Measurements from ENCODE around the gene AHRR. TPM values are rescaled to one million over a fixed set of nuclear protein-coding genes. Genes with fewer than 3 reads are reported as not detected.
"Not testable (repeated sequence)": the region's sequence is repeated elsewhere in the genome, so short reads cannot be mapped to it uniquely, and the experiment has no call there.

The AHRR gene
- total RNA-seq, 1 donor from 2014 or later = 6.1 TPM

DNA sequence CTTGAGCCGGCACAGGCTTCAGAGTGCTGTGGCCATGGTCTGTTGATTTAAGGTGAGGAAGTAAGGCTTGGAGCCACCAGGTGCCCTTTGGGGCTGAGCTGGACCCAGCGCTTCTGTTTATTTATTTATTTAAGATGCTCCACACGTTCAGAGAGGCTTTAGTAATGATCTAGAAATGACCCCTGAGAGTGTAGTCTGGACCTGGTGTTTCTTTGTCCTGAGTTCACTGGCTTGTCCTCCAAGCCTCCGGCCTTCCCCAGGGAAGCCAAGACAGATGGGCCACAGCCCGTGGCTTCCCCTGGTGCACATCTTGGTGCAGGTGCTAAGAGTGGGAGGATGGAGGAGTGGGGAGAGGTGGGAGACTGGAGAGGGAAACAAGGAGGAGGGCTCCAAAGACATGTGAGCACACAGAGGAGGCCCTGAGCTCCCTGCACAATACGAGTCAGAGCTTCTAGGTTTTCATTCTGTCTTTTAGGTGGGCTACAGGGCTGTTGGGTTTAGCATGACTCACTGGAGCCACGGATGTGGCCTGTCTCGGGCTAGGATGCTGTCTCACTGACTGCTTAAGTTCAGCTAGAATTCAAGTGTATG, 56.9 kb downstream of the AHRR start:
- H3K27ac Mint-ChIP-seq = no peak overlapping the region
- TF ChIP-seq CTCF (IDR thresholded peaks at IDR 0.05) = no peak
- H3K9me3 Mint-ChIP-seq = peaks cover 2% of the 10 kb centered on the region
- H3K36me3 Mint-ChIP-seq (ENCODE audit: low read depth) = no peaks in the 10 kb centered on the region
- H3K4me3 Mint-ChIP-seq = no peak overlapping the region
- DNase-seq (no peak), ATAC-seq (ENCODE audit: low read depth) (no peak)
- CTCF ChIA-PET = no interaction called here
- POLR2A ChIA-PET = interaction anchor here (1.3 kb wide), 1 partner anchor 21 kb away, joined by 4 read pairs; no protein-coding TSS in a partner anchor
- peaks cover 22% of the 10 kb centered on the region for H3K27me3 Mint-ChIP-seq
- intact Hi-C loops (cut with micrococcal nuclease) = no loop called here
- H3K4me1 Mint-ChIP-seq = peaks cover 3% of the 10 kb centered on the region

GRCh38 chr5:378976-379742, 57.6 kb downstream of the AHRR start:
- no peak for DNase-seq
- no peak for TF ChIP-seq CTCF (IDR thresholded peaks at IDR 0.05)
- ChIA-PET POLR2A (interaction anchor here (1.3 kb wide), 1 partner anchor 20 kb away, joined by 4 read pairs; no protein-coding TSS in a partner anchor), CTCF (interaction anchor here (0.6 kb wide), 1 partner anchor 124 kb away, joined by 4 read pairs; no protein-coding TSS in a partner anchor)
- Mint-ChIP-seq H3K4me1 (peaks cover 3% of the 10 kb centered on the region), H3K9me3 (peaks cover 2% of the 10 kb centered on the region), H3K36me3 (ENCODE audit: low read depth) (no peaks in the 10 kb centered on the region), H3K27ac (no peak overlapping the region), H3K4me3 (no peak overlapping the region), H3K27me3 (peaks cover 22% of the 10 kb centered on the region)
- no peak for ATAC-seq (ENCODE audit: low read depth)
- intact Hi-C loops (cut with micrococcal nuclease) = no loop called here

- H3K4me1 Mint-ChIP-seq = no peaks in the 10 kb centered on the region
- peaks cover 19% of the 10 kb centered on the region for H3K27me3 Mint-ChIP-seq
- POLR2A ChIA-PET = no interaction called here
- TF ChIP-seq CTCF (IDR thresholded peaks at IDR 0.05) = no peak
- CTCF ChIA-PET = no interaction called here
- intact Hi-C loops (cut with micrococcal nuclease) = no loop called here
- H3K36me3 Mint-ChIP-seq (ENCODE audit: low read depth) = peaks cover 3% of the 10 kb centered on the region
- no peak overlapping the region for H3K27ac Mint-ChIP-seq
- H3K9me3 Mint-ChIP-seq = peaks cover 9% of the 10 kb centered on the region
- ATAC-seq (ENCODE audit: low read depth) (no peak), DNase-seq (no peak)
- no peak overlapping the region for H3K4me3 Mint-ChIP-seq
Measured at GRCh38 chr5:380701-381309, 59.3 kb downstream of the AHRR start.

GRCh38 chr5:383066-383465, 61.6 kb downstream of the AHRR start:
- TF ChIP-seq CTCF (IDR thresholded peaks at IDR 0.05) = no peak
- intact Hi-C loops (cut with micrococcal nuclease) = no loop called here
- Mint-ChIP-seq H3K36me3 (ENCODE audit: low read depth) (peaks cover 5% of the 10 kb centered on the region), H3K4me1 (no peaks in the 10 kb centered on the region), H3K9me3 (peaks cover 16% of the 10 kb centered on the region), H3K27ac (no peak overlapping the region), H3K27me3 (peaks cover 24% of the 10 kb centered on the region), H3K4me3 (no peak overlapping the region)
- ChIA-PET POLR2A (no interaction called here), CTCF (no interaction called here)
- DNase-seq (no peak), ATAC-seq (ENCODE audit: low read depth) (no peak)

DNA sequence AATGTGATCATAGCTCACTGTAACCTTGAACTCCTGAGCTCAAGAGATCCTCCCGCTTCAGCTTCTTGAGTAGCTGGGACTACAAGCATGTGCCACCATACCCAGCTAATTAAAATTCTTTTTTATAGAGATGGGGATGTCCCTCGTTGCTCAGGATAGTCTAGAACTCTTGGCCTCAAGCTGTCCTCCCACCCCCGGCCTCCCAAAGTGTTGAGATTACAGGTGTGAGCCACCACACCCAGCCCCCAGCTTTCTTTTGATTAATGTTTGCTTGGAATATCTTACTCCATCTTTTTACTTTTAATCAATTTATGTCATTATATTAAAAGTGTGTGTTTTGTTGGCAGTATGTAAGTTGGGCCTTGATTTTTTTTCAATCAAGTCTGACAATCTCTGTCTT, 62.1 kb downstream of the AHRR start:
- Mint-ChIP-seq H3K4me1 (no peaks in the 10 kb centered on the region), H3K27ac (no peak overlapping the region), H3K36me3 (ENCODE audit: low read depth) (peaks cover 5% of the 10 kb centered on the region), H3K9me3 (peaks cover 16% of the 10 kb centered on the region), H3K27me3 (peaks cover 26% of the 10 kb centered on the region), H3K4me3 (no peak overlapping the region)
- DNase-seq (no peak), ATAC-seq (ENCODE audit: low read depth) (no peak)
- ChIA-PET POLR2A (no interaction called here), CTCF (no interaction called here)
- intact Hi-C loops (cut with micrococcal nuclease) = no loop called here
- TF ChIP-seq CTCF (IDR thresholded peaks at IDR 0.05) = no peak

DNA sequence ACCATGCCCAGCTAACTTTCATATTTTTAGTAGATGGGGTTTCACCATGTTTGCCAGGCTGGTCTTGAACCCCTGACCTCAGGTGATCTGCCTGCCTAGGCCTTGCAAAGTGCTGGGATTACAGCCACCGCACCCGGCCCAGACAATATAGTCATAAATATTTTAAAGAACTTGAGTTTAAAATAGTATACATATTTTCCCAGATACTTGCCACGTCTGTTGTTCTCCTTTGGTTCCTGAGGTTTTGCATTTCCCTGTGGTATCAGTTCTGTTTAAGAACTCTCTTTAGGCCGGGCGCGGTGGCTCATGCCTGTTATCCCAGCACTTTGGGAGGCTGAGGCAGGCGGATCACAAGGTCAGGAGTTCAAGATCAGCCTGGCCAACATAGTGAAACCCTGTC, 63.1 kb downstream of the AHRR start:
- Mint-ChIP-seq H3K27me3 (peaks cover 27% of the 10 kb centered on the region), H3K9me3 (peaks cover 16% of the 10 kb centered on the region)
- H3K36me3 Mint-ChIP-seq (ENCODE audit: low read depth); CTCF ChIA-PET; POLR2A ChIA-PET; H3K4me1 Mint-ChIP-seq; H3K4me3 Mint-ChIP-seq; DNase-seq; ATAC-seq (ENCODE audit: low read depth); intact Hi-C loops (cut with micrococcal nuclease); H3K27ac Mint-ChIP-seq: not testable (repeated sequence)

Data from activated B cell treated with CpG ODN at 0.5 μM for 24 hours (primary cell).